ENCODE results near the gene SPACA1.

DNA sequence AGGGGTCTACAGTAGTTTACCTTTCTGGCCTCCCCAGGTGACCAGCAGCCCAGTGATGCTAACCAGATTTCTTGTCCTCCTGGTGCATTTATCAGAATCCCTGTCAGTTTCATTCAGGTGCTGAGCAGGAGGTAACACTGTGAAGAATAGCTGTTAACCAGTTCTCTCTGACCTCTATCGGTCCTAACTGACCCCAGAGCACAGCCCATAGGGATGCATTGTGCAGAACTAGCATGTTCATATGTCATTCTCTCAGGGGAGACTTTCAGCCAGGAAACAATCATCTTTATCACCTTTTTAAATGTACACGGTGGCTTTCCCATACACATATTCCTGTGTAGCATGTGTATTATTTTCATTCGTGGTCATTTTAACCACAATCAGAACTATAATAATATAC, 68.6 kb downstream of the SPACA1 start:
- TF ChIP-seq CTCF (IDR thresholded peaks at IDR 0.05) (no peak), POLR2A (IDR thresholded peaks at IDR 0.05) (no peak), POLR2AphosphoS5 (IDR thresholded peaks at IDR 0.05) (no peak)
